GM18909 (cell line): Measurements from ENCODE around the gene SRGAP2B.
"Not testable (repeated sequence)": the region's sequence is repeated elsewhere in the genome, so short reads cannot be mapped to it uniquely, and the experiment has no call there.

Experiments
- ATAC-seq: cut with Tn5 transposase; IDR thresholded peaks from one replicate; pipeline ENCODE4 v1.9.1; 2021; ENCODE audit warnings: mild to moderate bottlenecking; ENCODE audit not compliant: unreplicated experiment, poor library complexity

The SRGAP2B gene

GRCh38 chr1:144917154-144918026 is 177.7 kb downstream of the SRGAP2B start:
- ATAC-seq, result not testable (repeated sequence)

- not testable (repeated sequence) for ATAC-seq
Observed at GRCh38 chr1:144913977-144914734, 181.0 kb downstream of the SRGAP2B start.

- ATAC-seq, result not testable (repeated sequence)
Observed at GRCh38 chr1:144913458-144913857, 181.7 kb downstream of the SRGAP2B start.

- not testable (repeated sequence) for ATAC-seq
Observed at GRCh38 chr1:144910729-144911128, 184.4 kb downstream of the SRGAP2B start.

- not testable (repeated sequence) for ATAC-seq
Observed at GRCh38 chr1:144900841-144901240, 194.3 kb downstream of the SRGAP2B start.

- not testable (repeated sequence) for ATAC-seq
Observed at GRCh38 chr1:144894454-144895201, 200.5 kb downstream of the SRGAP2B start.

GRCh38 chr1:144893710-144894438 is 201.3 kb downstream of the SRGAP2B start:
- not testable (repeated sequence) for ATAC-seq

GRCh38 chr1:144893062-144893461 is 202.1 kb downstream of the SRGAP2B start:
- ATAC-seq, result not testable (repeated sequence)

- not testable (repeated sequence) for ATAC-seq
Observed at GRCh38 chr1:144889450-144890115, 205.5 kb downstream of the SRGAP2B start.

GRCh38 chr1:144883022-144883421 is 212.1 kb downstream of the SRGAP2B start:
- ATAC-seq, result not testable (repeated sequence)

- not testable (repeated sequence) for ATAC-seq
Observed at GRCh38 chr1:144882343-144882742, 212.8 kb downstream of the SRGAP2B start.

GRCh38 chr1:144858607-144859006 is 236.5 kb downstream of the SRGAP2B start:
- not testable (repeated sequence) for ATAC-seq
